Suprapubic skin (tissue), 4 donors: ENCODE measurements around the gene PTK6. TPM values are rescaled to one million over a fixed set of nuclear protein-coding genes. Genes with fewer than 3 reads are reported as not detected.
A peak's percentile ranks its signal among the peaks of the same experiment; 100 is the strongest.

Experiments
- DNase-seq, 2 donors: peaks; one replicate each; pipeline ENCODE4 v3.0.0-alpha.2; 2019; ENCODE audit warnings: low spot score in 2 of 2
- H3K27ac ChIP-seq: fragments of 200-600 bp; sonication (generic); one replicate; pipeline ENCODE4 v1.5.1; 2019
- H3K27me3 ChIP-seq: fragments of 200-600 bp; sonication (generic); one replicate; pipeline ENCODE4 v1.5.1; 2019
- H3K36me3 ChIP-seq: fragments of 200-600 bp; sonication (generic); one replicate; pipeline ENCODE4 v1.5.1; 2019
- H3K4me1 ChIP-seq: fragments of 200-600 bp; sonication (generic); one replicate; pipeline ENCODE4 v1.5.1; 2019
- H3K4me3 ChIP-seq: fragments of 200-600 bp; sonication (generic); one replicate; pipeline ENCODE4 v1.5.1; 2019; ENCODE audit warnings: mild to moderate bottlenecking
- H3K9me3 ChIP-seq: fragments of 200-600 bp; sonication (generic); one replicate; pipeline ENCODE4 v1.5.1; 2019
- EP300 ChIP-seq: sonication (generic); formaldehyde crosslinking; IDR thresholded peaks from one replicate; pipeline ENCODE4 v1.6.1; 2017; ENCODE audit warnings: antibody characterized with exemption
- POLR2A ChIP-seq, 2 donors: fragments of 450-650 bp; IDR thresholded peaks; one replicate each; pipeline ENCODE4 v1.6.1; 2017; ENCODE audit warnings: antibody characterized with exemption in 2 of 2, mild to moderate bottlenecking in 2 of 2, moderate library complexity in 2 of 2
- POLR2AphosphoS5 ChIP-seq, 3 donors: sonication (generic); formaldehyde crosslinking; IDR thresholded peaks; one replicate each; pipeline ENCODE4 v1.6.1; 2017; ENCODE audit warnings: antibody characterized with exemption in 3 of 3
- WGBS: methylation state at CpG from one replicate; pipeline ENCODE4 v1.1.5; 2018; 5-methylcytosine and 5-hydroxymethylcytosine counted together
- total RNA-seq, 4 donors: library from RNA; depleted of rRNA; stranded (reverse); fragments of >200 nt; gene quantifications; one replicate each; pipeline ENCODE4 v1.1.0, GENCODE V29; 2016
- TF ChIP-seq, protein P1 (sequence below), 2 donors: fragments of 200-600 bp in 1 of 2; fragments of 450-650 bp in 1 of 2; sonication (generic) in 1 of 2; IDR thresholded peaks; one replicate each; pipeline ENCODE4 v1.5.1; 2016 to 2019; ENCODE audit warnings: antibody characterized with exemption in 2 of 2, mild to moderate bottlenecking in 1 of 2, moderate library complexity in 1 of 2

PTK6 gene
- total RNA-seq, 4 donors from 2014 or later, result 58.0 to 70.6 (median 65.6) TPM

DNA sequence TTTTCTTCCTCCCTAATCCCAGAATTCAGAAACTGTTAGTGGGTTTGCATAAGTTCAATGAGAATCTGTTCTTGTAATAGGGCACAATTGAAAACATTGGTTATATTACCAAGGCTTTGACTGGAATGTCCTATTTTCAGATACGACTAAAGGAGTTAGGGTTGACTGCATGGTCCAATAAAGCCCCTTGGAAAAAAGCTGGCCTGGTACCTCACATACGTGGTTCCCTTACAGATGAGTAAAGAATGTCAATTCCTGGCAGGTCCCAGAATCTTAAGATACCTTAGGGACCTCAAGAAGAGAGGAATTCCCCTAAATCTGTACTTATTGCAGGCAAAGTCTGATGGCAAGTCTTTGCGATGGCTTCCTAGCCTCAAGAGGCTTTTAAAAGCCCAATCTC, 12.0 kb downstream of the PTK6 start:
- H3K36me3 ChIP-seq, result peaks cover 18% of the 10 kb centered on the region
- H3K27me3 ChIP-seq, result no peaks in the 10 kb centered on the region
- TF ChIP-seq POLR2AphosphoS5 (IDR thresholded peaks at IDR 0.05) (no peak), POLR2A (IDR thresholded peaks at IDR 0.05) (no peak), EP300 (no peak)
- TF ChIP-seq, protein P1, sequence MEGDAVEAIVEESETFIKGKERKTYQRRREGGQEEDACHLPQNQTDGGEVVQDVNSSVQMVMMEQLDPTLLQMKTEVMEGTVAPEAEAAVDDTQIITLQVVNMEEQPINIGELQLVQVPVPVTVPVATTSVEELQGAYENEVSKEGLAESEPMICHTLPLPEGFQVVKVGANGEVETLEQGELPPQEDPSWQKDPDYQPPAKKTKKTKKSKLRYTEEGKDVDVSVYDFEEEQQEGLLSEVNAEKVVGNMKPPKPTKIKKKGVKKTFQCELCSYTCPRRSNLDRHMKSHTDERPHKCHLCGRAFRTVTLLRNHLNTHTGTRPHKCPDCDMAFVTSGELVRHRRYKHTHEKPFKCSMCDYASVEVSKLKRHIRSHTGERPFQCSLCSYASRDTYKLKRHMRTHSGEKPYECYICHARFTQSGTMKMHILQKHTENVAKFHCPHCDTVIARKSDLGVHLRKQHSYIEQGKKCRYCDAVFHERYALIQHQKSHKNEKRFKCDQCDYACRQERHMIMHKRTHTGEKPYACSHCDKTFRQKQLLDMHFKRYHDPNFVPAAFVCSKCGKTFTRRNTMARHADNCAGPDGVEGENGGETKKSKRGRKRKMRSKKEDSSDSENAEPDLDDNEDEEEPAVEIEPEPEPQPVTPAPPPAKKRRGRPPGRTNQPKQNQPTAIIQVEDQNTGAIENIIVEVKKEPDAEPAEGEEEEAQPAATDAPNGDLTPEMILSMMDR (IDR thresholded peaks at IDR 0.05), result no peak
- DNase-seq, result no peak
- peaks cover 20% of the 10 kb centered on the region for H3K4me1 ChIP-seq
- H3K4me3 ChIP-seq, result no peak overlapping the region
- H3K27ac ChIP-seq, result no peak overlapping the region
- H3K9me3 ChIP-seq, result no peaks in the 10 kb centered on the region
- WGBS, result 51% methylated on average over 3 of the region's 3 CpGs

DNA sequence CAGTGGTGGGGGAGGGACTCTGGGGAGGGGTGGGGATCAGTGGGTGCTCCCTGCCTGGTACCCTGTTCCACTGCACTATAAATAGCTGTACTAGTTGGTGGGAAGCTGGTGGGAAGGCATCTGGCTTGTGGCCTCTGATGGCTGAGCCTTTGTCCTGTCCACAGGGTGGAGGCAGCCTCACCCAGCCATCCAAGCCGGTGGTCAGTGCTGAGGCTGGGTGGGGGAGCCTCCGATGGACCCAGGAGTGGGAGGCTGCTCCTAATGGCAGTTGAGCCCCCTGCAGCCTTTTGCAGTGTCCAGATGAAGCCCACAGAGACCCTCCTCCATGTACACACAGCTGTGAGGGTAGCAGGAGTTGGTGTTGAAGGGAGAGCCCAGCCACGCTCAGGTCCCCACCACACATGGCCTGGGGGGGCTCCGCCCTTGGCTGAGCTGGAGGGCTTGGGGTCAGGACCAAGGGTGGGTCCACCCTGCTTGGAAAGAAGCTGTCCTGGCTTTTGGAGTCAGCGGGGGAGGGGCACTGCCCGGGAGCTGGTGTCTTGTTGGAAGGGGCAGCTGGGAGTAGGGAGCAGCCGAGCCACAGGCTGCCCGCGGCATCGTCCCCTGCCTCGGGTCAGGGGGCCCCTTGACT, 14.1 kb downstream of the PTK6 start:
- peak overlapping the region; percentile 75 for H3K4me3 ChIP-seq
- DNase-seq, result peak; percentile 77 to 78
- peaks cover 32% of the 10 kb centered on the region for H3K4me1 ChIP-seq
- H3K36me3 ChIP-seq, result peaks cover 18% of the 10 kb centered on the region
- no peaks in the 10 kb centered on the region for H3K9me3 ChIP-seq
- peak overlapping the region; percentile 98 for H3K27ac ChIP-seq
- no peaks in the 10 kb centered on the region for H3K27me3 ChIP-seq
- 66% methylated on average over 4 of the region's 11 CpGs for WGBS
- no peak for TF ChIP-seq POLR2A (IDR thresholded peaks at IDR 0.05)
- no peak for TF ChIP-seq EP300
- TF ChIP-seq, protein P1 (IDR thresholded peaks at IDR 0.05), result no peak
- TF ChIP-seq POLR2AphosphoS5 (IDR thresholded peaks at IDR 0.05), result no peak

DNA sequence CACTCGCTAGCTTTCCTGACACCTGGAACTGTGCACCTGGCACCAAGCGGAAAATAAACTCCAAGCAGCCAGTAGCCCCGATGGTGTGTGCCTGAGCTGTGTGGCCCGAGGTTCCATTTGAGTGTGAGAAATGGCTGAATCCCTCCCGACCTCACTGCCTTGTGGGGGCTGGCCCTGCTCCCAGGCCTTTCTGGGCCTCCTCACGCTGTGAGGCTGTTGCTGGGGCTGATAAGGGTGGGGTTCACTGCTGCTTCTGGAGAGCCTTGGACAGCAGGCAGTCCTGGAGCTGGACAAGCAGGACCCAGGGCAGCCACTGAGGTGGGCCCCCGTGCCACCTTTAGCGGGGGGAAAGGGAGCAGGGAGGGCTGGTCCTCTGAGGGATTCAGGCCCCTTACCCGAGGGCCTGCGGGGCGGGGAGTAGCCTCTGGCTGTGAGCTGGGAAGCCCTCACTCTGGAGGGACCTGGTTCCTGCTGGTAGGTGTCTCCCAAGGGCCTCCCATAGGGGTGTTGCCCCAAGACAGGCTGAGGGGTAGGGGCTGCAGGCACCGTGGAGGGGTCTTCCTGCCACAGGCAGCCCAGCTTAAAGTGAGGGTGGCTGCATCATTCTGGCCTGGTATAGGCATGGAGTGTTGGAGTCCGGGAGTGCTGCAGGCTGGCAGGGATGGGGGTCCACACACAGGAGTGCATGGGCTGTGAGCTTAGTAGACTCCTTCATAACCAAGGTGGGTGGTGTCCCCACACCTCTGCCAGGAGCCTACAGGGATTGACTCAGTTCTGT, 14.9 kb downstream of the PTK6 start:
- Histone ChIP-seq H3K9me3 (no peaks in the 10 kb centered on the region), H3K4me1 (peaks cover 32% of the 10 kb centered on the region), H3K27ac (peak overlapping the region; percentile 98), H3K36me3 (peaks cover 18% of the 10 kb centered on the region), H3K27me3 (no peaks in the 10 kb centered on the region), H3K4me3 (peak overlapping the region; percentile 75)
- 70% methylated on average over 10 of the region's 13 CpGs for WGBS
- no peak for DNase-seq
- TF ChIP-seq, protein P1 (IDR thresholded peaks at IDR 0.05), result no peak
- TF ChIP-seq POLR2A (IDR thresholded peaks at IDR 0.05), result no peak
- no peak for TF ChIP-seq POLR2AphosphoS5 (IDR thresholded peaks at IDR 0.05)
- no peak for TF ChIP-seq EP300

DNA sequence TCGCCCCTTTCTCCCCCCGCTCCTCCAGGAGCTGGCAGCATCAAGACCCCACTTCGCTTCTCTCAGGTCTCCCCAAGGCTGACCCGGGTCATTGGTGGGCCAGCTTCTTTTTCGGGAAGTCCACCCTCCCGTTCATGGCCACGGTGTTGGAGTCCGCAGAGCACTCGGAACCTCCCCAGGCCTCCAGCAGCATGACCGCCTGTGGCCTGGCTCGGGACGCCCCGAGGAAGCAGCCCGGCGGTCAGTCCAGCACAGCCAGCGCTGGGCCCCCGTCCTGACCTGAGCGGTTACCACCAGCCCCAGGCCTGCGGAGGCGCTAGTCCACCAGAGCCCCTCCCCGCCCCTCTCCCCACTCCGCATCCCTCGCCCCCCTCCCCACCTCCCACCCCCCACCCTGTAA, 15.6 kb downstream of the PTK6 start:
- peaks cover 32% of the 10 kb centered on the region for H3K4me1 ChIP-seq

More for the DNA sequence above, 15.6 kb downstream of the PTK6 start:
- peak overlapping the region; percentile 75 for H3K4me3 ChIP-seq
- DNase-seq, result no peak
- H3K27me3 ChIP-seq, result no peaks in the 10 kb centered on the region
- no peaks in the 10 kb centered on the region for H3K9me3 ChIP-seq
- H3K27ac ChIP-seq, result peak overlapping the region; percentile 98
- TF ChIP-seq POLR2AphosphoS5 (IDR thresholded peaks at IDR 0.05) (no peak), POLR2A (IDR thresholded peaks at IDR 0.05) (no peak), EP300 (no peak)
- TF ChIP-seq, protein P1 (IDR thresholded peaks at IDR 0.05), result no peak
- H3K36me3 ChIP-seq, result peaks cover 18% of the 10 kb centered on the region
- WGBS, result 31% methylated on average over 3 of the region's 23 CpGs
